GM12875 (cell line): ENCODE results near the gene SLC51B.

Experiments used
- H3K4me3 ChIP-seq: one replicate; pipeline ENCODE4 v1.5.1; 2011; ENCODE audit warnings: low read depth, low read length, control low read depth
- TF ChIP-seq, protein P1 (sequence below): IDR thresholded peaks from 2 replicates; pipeline ENCODE4 v1.5.1; 2011; ENCODE audit warnings: low read depth, mild to moderate bottlenecking, control low read depth, inconsistent platforms, low read length, moderate library complexity, borderline replicate concordance; ENCODE audit not compliant: insufficient read depth

Gene SLC51B

DNA sequence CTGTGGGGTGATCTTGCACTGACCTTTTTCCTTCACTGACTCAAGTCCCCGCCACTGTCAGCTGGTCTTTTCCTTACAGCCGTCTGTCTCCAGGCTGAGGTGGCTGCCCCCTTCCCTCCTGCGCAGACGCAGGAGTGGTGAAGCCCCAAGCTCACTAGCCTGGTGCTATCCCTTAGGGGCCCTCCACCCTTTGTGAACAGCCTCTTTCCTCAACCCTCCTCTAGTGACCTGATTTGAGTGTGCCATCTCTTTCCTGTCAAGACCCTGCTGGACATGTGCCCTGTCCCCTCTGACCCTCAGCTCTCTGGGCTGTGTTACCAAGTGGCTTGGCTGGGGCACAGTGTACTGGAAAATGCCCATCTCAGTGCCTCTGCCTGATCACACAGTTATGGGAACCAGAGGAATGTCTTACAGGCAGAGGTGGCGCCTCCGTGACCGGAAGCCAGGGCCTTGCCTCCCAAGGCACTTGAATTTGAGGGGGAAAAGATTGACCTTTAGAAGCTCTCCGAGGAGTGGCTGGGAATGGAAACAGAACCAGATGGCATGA is 40.1 kb downstream of the SLC51B start:
- no peak overlapping the region for H3K4me3 ChIP-seq
- TF ChIP-seq, protein P1, sequence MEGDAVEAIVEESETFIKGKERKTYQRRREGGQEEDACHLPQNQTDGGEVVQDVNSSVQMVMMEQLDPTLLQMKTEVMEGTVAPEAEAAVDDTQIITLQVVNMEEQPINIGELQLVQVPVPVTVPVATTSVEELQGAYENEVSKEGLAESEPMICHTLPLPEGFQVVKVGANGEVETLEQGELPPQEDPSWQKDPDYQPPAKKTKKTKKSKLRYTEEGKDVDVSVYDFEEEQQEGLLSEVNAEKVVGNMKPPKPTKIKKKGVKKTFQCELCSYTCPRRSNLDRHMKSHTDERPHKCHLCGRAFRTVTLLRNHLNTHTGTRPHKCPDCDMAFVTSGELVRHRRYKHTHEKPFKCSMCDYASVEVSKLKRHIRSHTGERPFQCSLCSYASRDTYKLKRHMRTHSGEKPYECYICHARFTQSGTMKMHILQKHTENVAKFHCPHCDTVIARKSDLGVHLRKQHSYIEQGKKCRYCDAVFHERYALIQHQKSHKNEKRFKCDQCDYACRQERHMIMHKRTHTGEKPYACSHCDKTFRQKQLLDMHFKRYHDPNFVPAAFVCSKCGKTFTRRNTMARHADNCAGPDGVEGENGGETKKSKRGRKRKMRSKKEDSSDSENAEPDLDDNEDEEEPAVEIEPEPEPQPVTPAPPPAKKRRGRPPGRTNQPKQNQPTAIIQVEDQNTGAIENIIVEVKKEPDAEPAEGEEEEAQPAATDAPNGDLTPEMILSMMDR = no peak

DNA sequence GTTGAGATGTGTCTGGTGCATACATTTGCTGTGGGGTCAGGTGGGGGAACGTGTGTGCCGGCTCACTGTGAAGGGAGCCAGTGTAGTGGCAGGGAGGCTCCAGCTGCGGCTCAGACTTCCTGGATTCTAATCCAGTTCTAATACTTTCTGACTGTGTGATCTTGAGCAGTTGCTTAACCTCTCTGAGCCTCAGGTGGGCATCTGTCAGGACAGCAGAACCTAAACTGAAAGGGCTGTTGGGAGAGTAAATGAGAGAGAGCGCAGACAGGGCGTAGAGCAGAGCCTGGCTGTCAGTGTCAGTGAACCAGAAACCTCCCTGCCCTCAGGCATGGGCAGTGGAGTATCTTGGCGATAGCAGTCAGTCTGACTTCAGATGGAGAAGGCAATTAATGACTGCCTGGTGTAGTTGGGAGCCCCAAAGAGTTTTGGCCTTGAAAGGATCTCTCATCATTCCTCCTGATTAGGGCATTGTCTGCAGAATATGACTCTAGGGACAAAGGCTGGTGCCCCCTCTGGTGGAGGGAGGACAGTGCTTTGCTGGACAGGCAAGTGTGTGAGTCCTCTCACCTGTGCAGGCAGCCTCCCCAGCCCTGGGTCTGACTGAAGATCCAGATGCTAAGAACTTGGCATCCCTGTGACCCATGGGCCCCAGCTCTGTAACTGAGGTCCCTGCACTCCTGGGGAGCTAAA is 40.9 kb downstream of the SLC51B start:
- H3K4me3 ChIP-seq = no peak overlapping the region
- TF ChIP-seq, protein P1 = peak; percentile 43; the same call in 1 of the 2 replicates

DNA sequence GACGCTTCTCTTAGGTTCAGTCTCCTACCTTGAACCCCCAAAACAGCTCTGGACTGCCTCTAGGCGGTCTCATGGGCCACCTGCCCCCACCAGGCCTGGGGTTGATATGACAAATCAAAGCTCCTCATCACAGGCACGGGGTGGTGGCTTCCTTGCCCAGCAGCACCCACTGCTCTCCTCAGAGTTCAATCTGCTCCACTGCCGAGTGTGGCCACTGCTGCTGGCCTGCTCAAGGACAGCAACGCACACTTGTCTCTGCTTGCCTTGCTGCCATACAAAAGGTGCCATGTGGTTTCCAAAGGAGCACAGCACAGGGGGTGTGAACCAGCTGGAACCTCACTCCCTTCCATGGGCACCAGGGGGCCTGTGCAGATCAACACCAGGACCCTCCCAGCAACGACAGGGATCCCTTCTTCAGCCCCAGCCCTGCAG is 41.5 kb downstream of the SLC51B start:
- no peak overlapping the region for H3K4me3 ChIP-seq
- TF ChIP-seq, protein P1 = peak; percentile 28; the same call in 1 of the 2 replicates

DNA sequence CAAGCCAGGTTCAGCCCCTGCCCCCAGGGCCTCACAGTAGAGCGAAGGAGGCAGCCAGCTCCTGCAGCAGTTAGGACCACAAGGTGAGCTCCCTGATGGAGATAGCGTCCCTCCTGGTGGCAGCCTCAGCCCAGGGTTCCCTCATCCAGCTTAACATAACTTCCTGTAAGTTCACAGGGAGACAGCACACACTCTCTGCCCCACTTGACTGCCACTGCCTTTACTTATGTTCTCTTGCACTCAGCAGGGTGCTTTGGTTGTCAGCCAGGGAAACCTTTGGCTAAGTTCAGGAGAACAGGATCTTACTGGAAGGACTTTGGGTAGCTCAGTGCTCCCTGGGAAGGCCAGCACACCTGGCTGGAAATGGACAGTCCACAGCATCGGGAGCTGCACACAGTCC is 42.2 kb downstream of the SLC51B start:
- TF ChIP-seq, protein P1 = no peak
- H3K4me3 ChIP-seq = no peak overlapping the region

DNA sequence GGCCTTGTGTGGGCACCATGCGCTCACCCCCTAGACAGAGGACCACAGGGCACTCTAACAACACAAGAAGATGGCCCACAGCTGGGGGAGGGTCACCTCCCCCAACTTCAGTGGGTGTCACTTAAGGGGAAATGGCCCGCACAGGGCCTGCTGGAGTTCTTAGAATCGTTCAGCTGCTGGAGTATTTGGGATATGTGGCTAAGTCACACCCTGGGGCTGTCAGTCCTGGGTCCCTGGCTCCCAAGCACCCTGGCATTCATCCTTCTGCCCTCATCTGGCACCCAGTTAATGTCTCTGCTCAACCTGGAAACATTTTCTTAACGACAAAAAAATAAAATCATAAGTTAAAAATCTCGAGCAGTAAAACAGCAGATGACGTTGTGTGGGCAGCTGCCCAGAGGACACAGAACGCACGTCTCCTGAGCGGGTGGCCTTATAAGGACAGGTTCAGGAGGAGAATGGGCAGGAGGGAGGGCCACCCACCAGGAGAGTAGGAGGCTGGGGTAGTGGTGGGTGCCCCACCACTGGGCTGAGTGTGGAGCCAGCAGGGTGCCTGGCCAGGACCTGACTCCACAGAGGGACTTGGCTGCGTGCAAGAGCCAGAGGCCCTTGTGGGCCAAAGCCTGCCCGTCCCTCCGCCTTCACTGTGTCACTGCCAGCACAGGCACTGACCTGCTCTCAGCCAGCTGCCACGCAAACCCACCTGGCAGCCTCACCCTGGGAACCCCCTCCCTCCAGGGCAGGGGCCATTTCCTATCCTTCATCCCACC is 42.9 kb downstream of the SLC51B start:
- TF ChIP-seq, protein P1 = no peak

DNA sequence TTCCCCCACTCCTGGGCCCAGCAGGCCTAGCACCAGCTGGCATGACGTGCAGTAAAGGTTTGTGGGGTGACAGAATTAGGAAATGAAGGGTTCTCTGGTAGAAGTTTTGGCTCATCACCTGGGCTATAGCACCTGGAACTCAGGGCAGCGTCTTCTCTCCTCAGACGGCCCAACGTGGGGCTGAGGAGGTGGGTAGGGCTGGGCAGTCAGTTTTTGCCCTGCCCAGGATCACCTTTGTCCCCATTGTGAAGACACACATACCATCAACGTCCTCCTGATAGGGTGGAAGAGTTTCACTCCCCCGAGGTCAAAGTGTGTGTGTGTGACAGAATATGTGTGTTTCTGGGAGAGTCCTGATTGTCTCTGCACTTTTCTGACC is 43.4 kb downstream of the SLC51B start:
- TF ChIP-seq, protein P1 = no peak
- no peak overlapping the region for H3K4me3 ChIP-seq

More for the DNA sequence above, 42.9 kb downstream of the SLC51B start:
- H3K4me3 ChIP-seq = no peak overlapping the region
